Lower leg skin (tissue), 3 donors: ENCODE data around the gene ELAC1.

Source experiments
- POLR2A ChIP-seq, 2 donors: fragments of 450-650 bp; IDR thresholded peaks; one replicate each; pipeline ENCODE4 v1.6.1; 2016 to 2017; ENCODE audit warnings: antibody characterized with exemption in 2 of 2, mild to moderate bottlenecking in 1 of 2, moderate library complexity in 1 of 2
- TF ChIP-seq, protein P1 (sequence below), 3 donors: fragments of 450-650 bp; IDR thresholded peaks; one replicate each; pipeline ENCODE4 v1.5.1; 2016; ENCODE audit warnings: antibody characterized with exemption in 3 of 3, mild to moderate bottlenecking in 3 of 3, moderate library complexity in 2 of 3

DNA sequence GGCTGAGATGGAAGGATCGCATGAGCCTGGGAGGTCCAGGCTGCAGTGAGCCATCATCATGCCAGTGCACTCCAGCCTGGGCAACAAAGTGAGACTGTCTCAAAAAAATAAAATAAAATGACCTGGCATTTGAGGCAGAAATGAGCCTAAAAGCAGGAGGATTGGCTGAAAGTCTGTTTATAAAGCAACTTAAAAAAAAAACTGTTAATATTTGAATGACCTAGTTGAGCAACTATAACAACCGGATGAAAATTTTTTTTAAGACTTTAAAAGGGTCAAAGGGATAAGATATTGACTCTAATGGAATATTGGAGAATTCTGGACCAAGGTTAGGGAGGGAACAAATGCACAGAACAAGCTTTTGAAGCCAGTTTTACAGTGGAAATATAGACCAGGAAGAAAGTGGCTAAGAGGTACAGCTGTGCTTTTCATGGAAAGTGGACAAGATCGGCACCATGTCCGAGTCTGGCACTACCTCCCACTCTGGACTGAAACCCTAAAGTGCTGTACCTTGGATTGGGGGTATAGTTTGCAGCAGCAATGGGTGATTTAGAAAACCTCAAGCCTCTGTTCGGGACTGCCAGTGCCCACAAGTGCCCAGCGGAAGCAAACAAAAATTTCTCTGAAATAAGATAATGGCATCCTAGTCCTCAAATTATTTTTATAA is 33.2 kb upstream of the ELAC1 start:
- TF ChIP-seq, protein P1, sequence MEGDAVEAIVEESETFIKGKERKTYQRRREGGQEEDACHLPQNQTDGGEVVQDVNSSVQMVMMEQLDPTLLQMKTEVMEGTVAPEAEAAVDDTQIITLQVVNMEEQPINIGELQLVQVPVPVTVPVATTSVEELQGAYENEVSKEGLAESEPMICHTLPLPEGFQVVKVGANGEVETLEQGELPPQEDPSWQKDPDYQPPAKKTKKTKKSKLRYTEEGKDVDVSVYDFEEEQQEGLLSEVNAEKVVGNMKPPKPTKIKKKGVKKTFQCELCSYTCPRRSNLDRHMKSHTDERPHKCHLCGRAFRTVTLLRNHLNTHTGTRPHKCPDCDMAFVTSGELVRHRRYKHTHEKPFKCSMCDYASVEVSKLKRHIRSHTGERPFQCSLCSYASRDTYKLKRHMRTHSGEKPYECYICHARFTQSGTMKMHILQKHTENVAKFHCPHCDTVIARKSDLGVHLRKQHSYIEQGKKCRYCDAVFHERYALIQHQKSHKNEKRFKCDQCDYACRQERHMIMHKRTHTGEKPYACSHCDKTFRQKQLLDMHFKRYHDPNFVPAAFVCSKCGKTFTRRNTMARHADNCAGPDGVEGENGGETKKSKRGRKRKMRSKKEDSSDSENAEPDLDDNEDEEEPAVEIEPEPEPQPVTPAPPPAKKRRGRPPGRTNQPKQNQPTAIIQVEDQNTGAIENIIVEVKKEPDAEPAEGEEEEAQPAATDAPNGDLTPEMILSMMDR (IDR thresholded peaks at IDR 0.05), result no peak
- no peak for TF ChIP-seq POLR2A (IDR thresholded peaks at IDR 0.05)
